K562 (cell line): ENCODE measurements around the gene DDX5. TPM values are rescaled to one million over a fixed set of nuclear protein-coding genes. Genes with fewer than 3 reads are reported as not detected.

Experiments used
- HBP1 ChIP-seq: fragments of 450-650 bp; formaldehyde crosslinking; IDR thresholded peaks from 2 replicates; pipeline ENCODE4 v1.4.0; 2022; ENCODE audit warnings: missing genetic modification characterization
- HCFC1 ChIP-seq: IDR thresholded peaks from 2 replicates; pipeline ENCODE4 v1.6.1; 2012; ENCODE audit warnings: low read depth, low read length, improper control_type of control experiment
- NKRF ChIP-seq: fragments of 450-650 bp; IDR thresholded peaks from 2 replicates; pipeline ENCODE4 v1.6.1; 2016; ENCODE audit warnings: borderline replicate concordance
- NR3C1 ChIP-seq: sonication (generic); formaldehyde crosslinking; IDR thresholded peaks from 2 replicates; pipeline ENCODE4 v1.8.1; 2022; ENCODE audit warnings: missing genetic modification reagents
- PCBP2 ChIP-seq: fragments of 200-400 bp; formaldehyde crosslinking; IDR thresholded peaks from 2 replicates; pipeline ENCODE4 v1.6.1; 2018; ENCODE audit warnings: low read length, low read depth, mild to moderate bottlenecking, moderate library complexity; ENCODE audit not compliant: poor library complexity, severe bottlenecking
- POLR2B ChIP-seq: fragments of 450-650 bp; IDR thresholded peaks from 2 replicates; pipeline ENCODE4 v1.6.1; 2018; ENCODE audit warnings: low read depth; ENCODE audit not compliant: partially characterized antibody
- RB1 ChIP-seq: fragments of 450-650 bp; IDR thresholded peaks from 2 replicates; pipeline ENCODE4 v1.6.1; 2017; ENCODE audit warnings: low read depth, mild to moderate bottlenecking
- RHOXF2B ChIP-seq: fragments of 250-450 bp; sonication (Bioruptor Pico); conservative IDR thresholded peaks from 2 replicates; pipeline ENCODE4 v1.5.1; 2021
- SUPT5H ChIP-seq: fragments of 450-650 bp; IDR thresholded peaks from 2 replicates; pipeline ENCODE4 v1.6.1; 2016
- THRB ChIP-seq: fragments of 450-650 bp; formaldehyde crosslinking; conservative IDR thresholded peaks from 2 replicates; pipeline ENCODE4 v1.4.0; 2022; ENCODE audit warnings: mild to moderate bottlenecking, missing genetic modification characterization
- YY1 ChIP-seq, 3 experiments: IDR thresholded peaks; 2 replicates each; pipeline ENCODE4 v1.6.1; 2011; ENCODE audit warnings: low read length in 2 of 3, mild to moderate bottlenecking in 2 of 3, moderate library complexity in 2 of 3, borderline replicate concordance in 1 of 3, control low read depth in 1 of 3, low read depth in 1 of 3; ENCODE audit not compliant: insufficient read depth in 3 of 3, insufficient replicate concordance in 2 of 3, control insufficient read depth in 1 of 3, insufficient read length in 1 of 3; ENCODE audit errors: extremely low read depth in 1 of 3
- ZNF354B ChIP-seq: fragments of 250-450 bp; sonication (Bioruptor Pico); IDR thresholded peaks from 2 replicates; pipeline ENCODE4 v1.4.0; 2020
- polyA plus RNA-seq, 8 experiments: library from polyadenylated mRNA; depleted of rRNA in 4 of 8; stranded (reverse) in 5 of 8; unstranded in 3 of 8; fragments of >200 nt; fragmentation: Nextera tagmentation in 2 of 8; fragmentation: Illumina TruSeq in 1 of 8; extraction: Ambion mirVana in 2 of 8; extraction: Trizol in 1 of 8; gene quantifications; 2 replicates each; pipeline versions ENCODE4 v1.2.1 to v1.2.3, GENCODE V29; 2011 to 2014; ENCODE audit warnings: inconsistent platforms in 1 of 8, missing spikeins in 1 of 8
- total RNA-seq, 7 experiments: library from RNA; depleted of rRNA in 6 of 7; stranded (reverse); fragments of >200 nt in 6 of 7; fragmentation: Illumina TruSeq in 2 of 7; extraction: Trizol in 2 of 7; gene quantifications; 2 replicates each; pipeline versions ENCODE4 v1.2.1 to v1.2.3, GENCODE V29; 2011 to 2021; ENCODE audit warnings: low replicate concordance in 1 of 7
- TF ChIP-seq, protein P1 (sequence below), 3 experiments: fragments of 200-800 bp in 1 of 3; fragments of 250-450 bp in 1 of 3; fragments of 450-650 bp in 1 of 3; sonication (Bioruptor Pico) in 1 of 3; sonication (Bioruptor generic) in 1 of 3; formaldehyde crosslinking in 1 of 3; IDR thresholded peaks; 2 replicates each; pipeline versions ENCODE4 v1.6.1 to v1.8.0; 2016 to 2022; ENCODE audit warnings: mild to moderate bottlenecking in 2 of 3, missing genetic modification characterization in 2 of 3, missing compliant biosample characterization in 1 of 3, moderate library complexity in 1 of 3
- TF ChIP-seq, protein P2 (sequence below): sonication (generic); formaldehyde crosslinking; IDR thresholded peaks from 2 replicates; pipeline ENCODE4 v1.8.0; 2022; ENCODE audit warnings: mild to moderate bottlenecking, missing genetic modification reagents

The DDX5 gene
- total and polyA plus RNA-seq, 9 of the 15 experiments (the other 6 are each of a cell fraction or from before 2014, with no cell fraction given) = 306 to 1,639 (median 604) TPM

GRCh38 chr17:64505340-64506200, 519 bp downstream of the DDX5 start (continued):
- TF ChIP-seq, protein P1, sequence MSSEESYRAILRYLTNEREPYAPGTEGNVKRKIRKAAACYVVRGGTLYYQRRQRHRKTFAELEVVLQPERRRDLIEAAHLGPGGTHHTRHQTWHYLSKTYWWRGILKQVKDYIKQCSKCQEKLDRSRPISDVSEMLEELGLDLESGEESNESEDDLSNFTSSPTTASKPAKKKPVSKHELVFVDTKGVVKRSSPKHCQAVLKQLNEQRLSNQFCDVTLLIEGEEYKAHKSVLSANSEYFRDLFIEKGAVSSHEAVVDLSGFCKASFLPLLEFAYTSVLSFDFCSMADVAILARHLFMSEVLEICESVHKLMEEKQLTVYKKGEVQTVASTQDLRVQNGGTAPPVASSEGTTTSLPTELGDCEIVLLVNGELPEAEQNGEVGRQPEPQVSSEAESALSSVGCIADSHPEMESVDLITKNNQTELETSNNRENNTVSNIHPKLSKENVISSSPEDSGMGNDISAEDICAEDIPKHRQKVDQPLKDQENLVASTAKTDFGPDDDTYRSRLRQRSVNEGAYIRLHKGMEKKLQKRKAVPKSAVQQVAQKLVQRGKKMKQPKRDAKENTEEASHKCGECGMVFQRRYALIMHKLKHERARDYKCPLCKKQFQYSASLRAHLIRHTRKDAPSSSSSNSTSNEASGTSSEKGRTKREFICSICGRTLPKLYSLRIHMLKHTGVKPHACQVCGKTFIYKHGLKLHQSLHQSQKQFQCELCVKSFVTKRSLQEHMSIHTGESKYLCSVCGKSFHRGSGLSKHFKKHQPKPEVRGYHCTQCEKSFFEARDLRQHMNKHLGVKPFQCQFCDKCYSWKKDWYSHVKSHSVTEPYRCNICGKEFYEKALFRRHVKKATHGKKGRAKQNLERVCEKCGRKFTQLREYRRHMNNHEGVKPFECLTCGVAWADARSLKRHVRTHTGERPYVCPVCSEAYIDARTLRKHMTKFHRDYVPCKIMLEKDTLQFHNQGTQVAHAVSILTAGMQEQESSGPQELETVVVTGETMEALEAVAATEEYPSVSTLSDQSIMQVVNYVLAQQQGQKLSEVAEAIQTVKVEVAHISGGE (CRISPR knock-in tag; IDR thresholded peaks at IDR 0.05) = peak in 1 of 3 experiments; percentile 36; a peak in 1 of 6 replicates
- TF ChIP-seq POLR2B (peak; percentile 52), HBP1 (CRISPR knock-in tag) (no peak; the same call in 1 of the 2 replicates), HCFC1 (peak; percentile 50), YY1 (IDR thresholded peaks at IDR 0.05; ENCODE audit: borderline replicate concordance in 1 of 3, control insufficient read depth in 1 of 3, extremely low read depth in 1 of 3, insufficient read depth in 3 of 3, insufficient read length in 1 of 3, insufficient replicate concordance in 2 of 3, low read depth in 1 of 3, low read length in 2 of 3) (peak; percentile 90 to 97 (median 97)), RB1 (0 out of 2 replicates have a peak, but pooled peaks have one; percentile 15), RHOXF2B (no peak), THRB (CRISPR knock-in tag) (peak; percentile 72; the same call in 1 of the 2 replicates), PCBP2 (no peak), ZNF354B (no peak), NR3C1 (CRISPR knock-in tag) (peak; percentile 34; the same call in 1 of the 2 replicates), NKRF (peak; percentile 71), SUPT5H (peak; percentile 18)
- TF ChIP-seq, protein P2, sequence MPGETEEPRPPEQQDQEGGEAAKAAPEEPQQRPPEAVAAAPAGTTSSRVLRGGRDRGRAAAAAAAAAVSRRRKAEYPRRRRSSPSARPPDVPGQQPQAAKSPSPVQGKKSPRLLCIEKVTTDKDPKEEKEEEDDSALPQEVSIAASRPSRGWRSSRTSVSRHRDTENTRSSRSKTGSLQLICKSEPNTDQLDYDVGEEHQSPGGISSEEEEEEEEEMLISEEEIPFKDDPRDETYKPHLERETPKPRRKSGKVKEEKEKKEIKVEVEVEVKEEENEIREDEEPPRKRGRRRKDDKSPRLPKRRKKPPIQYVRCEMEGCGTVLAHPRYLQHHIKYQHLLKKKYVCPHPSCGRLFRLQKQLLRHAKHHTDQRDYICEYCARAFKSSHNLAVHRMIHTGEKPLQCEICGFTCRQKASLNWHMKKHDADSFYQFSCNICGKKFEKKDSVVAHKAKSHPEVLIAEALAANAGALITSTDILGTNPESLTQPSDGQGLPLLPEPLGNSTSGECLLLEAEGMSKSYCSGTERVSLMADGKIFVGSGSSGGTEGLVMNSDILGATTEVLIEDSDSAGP (CRISPR knock-in tag) = no peak
